Panc1 (cell line): ENCODE measurements around the gene CCDC187. TPM values are rescaled to one million over a fixed set of nuclear protein-coding genes. Genes with fewer than 3 reads are reported as not detected.

Experiments used
- ATAC-seq: fragments of 200-7000 bp; cut with Tn5 transposase; 2 replicates; pipeline ENCODE4 v1.9.1; 2020; ENCODE audit warnings: mild to moderate bottlenecking, moderate library complexity
- BruUV-seq: library from RNA; stranded (reverse); fragments of 400-500 nt; replicated peaks from 2 replicates; lab custom pipeline; 2021; lab: Mats Ljungman, UMichigan
- CTCF ChIA-PET: fragments of 300-600 bp; sonication (Branson Sonifier 250); formaldehyde crosslinking; loops from one replicate; lab custom pipeline; 2022; ENCODE audit warnings: antibody characterized with exemption; lab: Charles Lee
- POLR2A ChIA-PET: fragments of 300-600 bp; sonication (Branson Sonifier 250); formaldehyde crosslinking; loops from one replicate; lab custom pipeline; 2022; ENCODE audit warnings: antibody characterized with exemption; lab: Charles Lee
- DNase-seq: peaks from one replicate; pipeline ENCODE4 v3.0.0-alpha.2; 2010; ENCODE audit warnings: low read depth, low spot score
- H3K27ac ChIP-seq: 2 replicates; pipeline ENCODE4 v1.5.1; 2011; ENCODE audit warnings: mild to moderate bottlenecking, low read length, inconsistent platforms
- H3K27me3 ChIP-seq: fragments of 200-500 bp; sonication (Bioruptor generic); 2 replicates; pipeline ENCODE4 v1.6.0; 2014; ENCODE audit warnings: low read length, inconsistent platforms; ENCODE audit not compliant: control insufficient read depth, insufficient read depth
- H3K36me3 ChIP-seq: fragments of 200-500 bp; sonication (Bioruptor generic); 2 replicates; pipeline ENCODE4 v1.5.1; 2014; ENCODE audit warnings: inconsistent platforms, mild to moderate bottlenecking, low read length, moderate library complexity; ENCODE audit not compliant: control insufficient read depth, insufficient read depth
- H3K4me1 ChIP-seq: 2 replicates; pipeline ENCODE4 v1.5.1; 2011; ENCODE audit warnings: inconsistent platforms, mild to moderate bottlenecking, low read length, moderate library complexity; ENCODE audit not compliant: control insufficient read depth, insufficient read depth
- H3K4me3 ChIP-seq, 2 experiments: 2 replicates each; pipeline ENCODE4 v1.5.1; 2011 to 2012; ENCODE audit warnings: low read depth in 2 of 2, low read length in 2 of 2, mild to moderate bottlenecking in 2 of 2, inconsistent platforms in 1 of 2, moderate library complexity in 1 of 2
- H3K9me3 ChIP-seq: fragments of 200-500 bp; sonication (Bioruptor generic); 2 replicates; pipeline ENCODE4 v1.5.1; 2014; ENCODE audit warnings: low read depth, mild to moderate bottlenecking, inconsistent platforms, low read length, moderate library complexity; ENCODE audit not compliant: control insufficient read depth, insufficient read depth
- CTCF ChIP-seq: fragments of 450-650 bp; IDR thresholded peaks from 2 replicates; pipeline ENCODE4 v1.5.1; 2017; ENCODE audit warnings: mild to moderate bottlenecking
- POLR2AphosphoS5 ChIP-seq: IDR thresholded peaks from 2 replicates; pipeline ENCODE4 v1.6.1; 2012; ENCODE audit warnings: mild to moderate bottlenecking, low read depth, low read length, moderate library complexity
- REST ChIP-seq, 2 experiments: IDR thresholded peaks; 2 replicates each; pipeline ENCODE4 v1.6.1; 2011 to 2012; ENCODE audit warnings: low read depth in 2 of 2, control low read depth in 1 of 2, low read length in 1 of 2, mild to moderate bottlenecking in 1 of 2, moderate library complexity in 1 of 2; ENCODE audit not compliant: insufficient read depth in 1 of 2
- SIN3A ChIP-seq: IDR thresholded peaks from 2 replicates; pipeline ENCODE4 v1.6.1; 2012; ENCODE audit warnings: low read depth, mild to moderate bottlenecking, low read length, moderate library complexity, borderline replicate concordance; ENCODE audit not compliant: insufficient read depth
- TCF7L2 ChIP-seq: IDR thresholded peaks from 2 replicates; pipeline ENCODE4 v1.6.1; 2011; ENCODE audit warnings: mild to moderate bottlenecking, low read depth, low read length, inconsistent platforms
- in situ Hi-C: cut with HindIII; loops from 2 replicates; pipeline ENCODE4 v1.10.0; 2016; ENCODE audit warnings: low sequenced_read_pairs, low pct_unique_long_range_greater_than_20kb
- intact Hi-C: fragments of 100-400 bp; cut with micrococcal nuclease; formaldehyde crosslinking; loops from one replicate; pipeline ENCODE4 v1.10.0; 2022; ENCODE audit not compliant: unreplicated experiment
- total RNA-seq: library from RNA; stranded (reverse); gene quantifications from one replicate; pipeline ENCODE4 v1.2.1, GENCODE V29; 2021; ENCODE audit not compliant: unreplicated experiment

The CCDC187 gene
- total RNA-seq, 1 experiment from 2014 or later, result not detected

DNA sequence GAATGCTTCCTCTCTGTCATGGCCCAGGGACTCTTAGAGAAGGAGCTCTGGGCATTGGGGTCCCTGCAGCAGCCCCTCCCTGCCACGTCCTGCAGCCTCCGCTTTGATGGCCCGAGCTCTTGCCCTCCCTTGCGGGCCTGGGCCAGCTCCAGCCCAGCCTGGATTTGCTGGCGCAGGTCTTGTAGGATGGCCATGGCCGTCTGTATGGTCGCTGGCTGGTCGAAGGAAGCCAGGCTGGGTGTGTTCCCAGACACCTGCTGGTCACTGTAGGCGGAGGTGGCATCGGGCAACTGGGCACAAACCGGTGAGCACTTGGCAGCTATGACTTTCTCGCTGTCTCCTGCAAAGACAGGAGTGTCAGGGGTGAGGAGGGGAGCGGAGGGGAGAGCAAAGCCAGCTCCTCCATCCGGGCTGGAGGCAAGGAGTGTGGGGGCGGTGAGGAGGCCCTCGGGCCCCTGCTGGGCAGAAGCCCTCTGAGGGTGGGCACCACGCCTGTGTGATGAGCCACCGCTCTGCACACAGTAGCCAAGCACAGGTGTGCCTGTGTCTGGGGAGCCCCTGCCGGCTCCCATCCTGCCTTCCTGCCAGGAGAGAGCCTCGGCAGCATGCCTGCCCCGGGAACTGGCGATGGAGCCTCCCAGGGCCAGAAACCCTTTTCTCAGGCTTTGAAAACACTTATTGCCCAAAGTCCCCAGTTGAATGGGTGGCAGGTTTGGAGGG, 12.4 kb downstream of the CCDC187 start:
- Histone ChIP-seq H3K4me1 (no peaks in the 10 kb centered on the region), H3K9me3 (no peaks in the 10 kb centered on the region), H3K36me3 (no peaks in the 10 kb centered on the region), H3K27ac (no peak overlapping the region), H3K27me3 (no peaks in the 10 kb centered on the region), H3K4me3 (no peak overlapping the region)
- BruUV-seq, result no TSS peak
- ATAC-seq, result no peak
- no peak for DNase-seq
- CTCF ChIA-PET, result no interaction called here
- in situ Hi-C loops, result no loop called here
- TF ChIP-seq TCF7L2 (no peak), CTCF (no peak), REST (IDR thresholded peaks at IDR 0.05; ENCODE audit: insufficient read depth in 1 of 2, low read depth in 2 of 2, low read length in 1 of 2) (no peak), SIN3A (no peak), POLR2AphosphoS5 (no peak)
- intact Hi-C loops, result no loop called here
- POLR2A ChIA-PET, result no interaction called here

DNA sequence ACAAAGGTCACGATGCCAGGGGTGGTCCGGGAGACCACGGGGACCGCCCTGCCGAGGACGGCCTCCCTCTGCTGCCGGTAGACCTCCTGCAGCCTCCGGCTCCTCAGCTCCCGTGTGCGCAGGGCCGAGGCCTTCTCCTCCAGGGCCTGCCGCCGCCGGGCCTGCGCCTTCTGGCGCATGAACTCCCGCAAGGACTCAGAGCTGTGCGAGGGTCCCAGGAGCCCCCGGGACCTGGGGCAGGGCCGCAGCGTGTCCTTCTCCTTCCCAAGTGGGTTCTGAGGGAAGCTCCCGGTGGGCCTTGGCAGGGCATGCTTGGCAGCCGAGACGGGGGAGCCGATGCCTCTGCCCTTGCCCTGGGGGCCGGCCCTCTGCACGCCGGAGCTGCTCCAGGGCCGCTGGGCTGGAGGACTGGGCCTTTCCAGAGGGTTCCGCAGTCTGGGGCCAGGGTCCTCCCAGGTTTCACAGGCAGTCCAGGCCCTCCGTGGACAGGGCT, 13.3 kb downstream of the CCDC187 start:
- intact Hi-C loops, result no loop called here
- no peak for TF ChIP-seq TCF7L2
- no peak for TF ChIP-seq SIN3A
- TF ChIP-seq REST (IDR thresholded peaks at IDR 0.05; ENCODE audit: insufficient read depth in 1 of 2, low read depth in 2 of 2, low read length in 1 of 2), result no peak
- no peak for TF ChIP-seq POLR2AphosphoS5
- TF ChIP-seq CTCF, result no peak
- CTCF ChIA-PET, result no interaction called here
- ATAC-seq (no peak), DNase-seq (no peak)
- Histone ChIP-seq H3K27me3 (no peaks in the 10 kb centered on the region), H3K36me3 (no peaks in the 10 kb centered on the region), H3K9me3 (no peaks in the 10 kb centered on the region), H3K27ac (no peak overlapping the region), H3K4me1 (no peaks in the 10 kb centered on the region), H3K4me3 (no peak overlapping the region)
- POLR2A ChIA-PET, result no interaction called here
- in situ Hi-C loops, result no loop called here
- no TSS peak for BruUV-seq
